GM19438 (cell line): Measurements from ENCODE around the gene ADORA2B.
"Not testable (repeated sequence)": the region's sequence is repeated elsewhere in the genome, so short reads cannot be mapped to it uniquely, and the experiment has no call there.

Experiments used
- ATAC-seq: cut with Tn5 transposase; IDR thresholded peaks from one replicate; pipeline ENCODE4 v1.9.1; 2021; ENCODE audit warnings: low read depth; ENCODE audit not compliant: unreplicated experiment

Gene ADORA2B

DNA sequence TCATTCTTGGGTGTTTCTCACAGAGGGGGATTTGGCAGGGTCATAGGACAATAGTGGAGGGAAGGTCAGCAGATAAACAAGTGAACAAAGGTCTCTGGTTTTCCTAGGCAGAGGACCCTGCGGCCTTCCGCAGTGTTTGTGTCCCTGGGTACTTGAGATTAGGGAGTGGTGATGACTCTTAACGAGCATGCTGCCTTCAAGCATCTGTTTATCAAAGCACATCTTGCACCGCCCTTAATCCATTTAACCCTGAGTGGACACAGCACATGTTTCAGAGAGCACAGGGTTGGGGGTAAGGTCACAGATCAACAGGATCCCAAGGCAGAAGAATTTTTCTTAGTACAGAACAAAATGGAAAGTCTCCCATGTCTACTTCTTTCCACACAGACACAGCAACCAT lies 34.1 kb downstream of the ADORA2B start:
- ATAC-seq = not testable (repeated sequence)

DNA sequence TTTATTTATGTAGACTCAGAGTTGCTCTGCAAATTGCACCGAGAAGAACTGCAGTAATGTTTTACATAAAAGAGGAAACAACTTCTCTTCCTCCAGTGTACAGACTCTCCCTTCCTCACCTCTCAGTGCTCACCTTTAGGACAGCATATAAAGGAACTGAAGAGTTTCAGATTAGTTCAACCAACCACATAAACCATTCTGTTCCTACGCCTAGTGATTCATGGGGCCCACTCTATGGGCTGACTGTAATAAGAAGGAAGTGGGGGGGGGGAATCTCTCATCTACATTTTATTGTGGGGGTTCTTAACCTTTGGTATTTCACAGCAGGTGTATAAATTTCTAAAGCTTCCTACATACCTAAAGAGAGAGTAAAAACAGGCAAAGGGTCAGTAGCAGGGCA lies 36.3 kb downstream of the ADORA2B start:
- peak; percentile 87 for ATAC-seq

DNA sequence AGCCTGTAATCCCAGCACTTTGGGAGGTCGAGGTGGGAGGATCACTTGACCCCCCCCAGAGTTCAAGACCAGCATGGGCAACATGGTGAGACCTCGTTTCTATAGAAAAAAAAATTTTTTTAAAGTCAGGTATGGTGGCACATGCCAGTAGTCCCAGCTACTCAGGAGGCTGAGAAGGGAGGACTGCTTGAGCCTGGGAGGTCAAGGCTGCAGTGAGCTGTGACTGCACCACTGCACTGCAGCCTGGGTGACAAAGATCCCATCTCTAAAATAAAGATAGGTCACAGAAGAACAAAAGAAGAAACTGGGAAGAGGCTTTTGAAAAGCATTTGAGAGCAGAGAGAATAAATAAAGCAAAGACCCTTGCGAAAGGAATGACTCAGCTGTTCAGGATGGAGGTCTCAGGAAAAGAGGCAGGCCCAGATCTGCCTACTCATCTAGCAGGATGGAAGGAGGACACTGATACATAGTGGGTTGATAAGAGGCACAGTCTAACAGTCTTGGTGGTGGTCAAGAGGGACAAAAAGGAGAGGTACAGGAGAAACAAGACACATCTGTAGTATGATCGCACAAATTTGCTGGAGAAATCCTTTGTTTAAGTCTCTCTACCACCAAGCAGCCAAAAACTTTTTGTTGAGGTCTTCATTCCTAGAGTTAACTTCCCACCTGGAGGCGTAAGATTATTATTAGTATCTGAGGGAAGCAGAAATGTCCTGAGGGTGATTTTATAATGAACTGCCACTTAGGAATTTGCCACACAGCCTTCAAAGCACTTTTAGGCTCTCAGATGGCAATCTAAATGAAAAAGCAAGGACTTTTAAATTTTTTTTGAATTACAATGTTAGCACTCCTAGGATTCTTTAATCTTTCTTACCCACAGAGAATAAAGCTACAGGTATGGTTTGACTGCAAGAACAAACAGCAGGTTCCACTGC lies 37.0 kb downstream of the ADORA2B start:
- no peak for ATAC-seq

DNA sequence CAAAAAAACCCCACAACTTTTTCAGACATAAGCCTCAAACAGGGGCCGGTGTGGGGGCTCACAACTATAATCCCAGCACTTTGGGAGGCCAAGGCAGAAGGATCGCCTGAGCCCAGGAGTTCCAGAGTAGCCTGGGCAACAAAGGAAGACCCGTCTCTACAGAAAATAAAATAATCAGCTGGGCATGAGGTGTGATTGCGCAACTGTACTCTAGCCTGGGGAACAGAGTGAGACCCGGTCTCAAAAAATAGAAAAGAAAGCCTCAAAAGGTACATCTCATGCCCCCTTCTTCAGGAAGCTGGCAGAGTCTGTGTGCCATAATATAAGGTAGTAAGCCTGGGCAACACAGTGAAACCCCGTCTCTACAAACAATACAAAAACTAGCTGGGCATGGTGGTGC lies 51.4 kb downstream of the ADORA2B start:
- no peak for ATAC-seq

DNA sequence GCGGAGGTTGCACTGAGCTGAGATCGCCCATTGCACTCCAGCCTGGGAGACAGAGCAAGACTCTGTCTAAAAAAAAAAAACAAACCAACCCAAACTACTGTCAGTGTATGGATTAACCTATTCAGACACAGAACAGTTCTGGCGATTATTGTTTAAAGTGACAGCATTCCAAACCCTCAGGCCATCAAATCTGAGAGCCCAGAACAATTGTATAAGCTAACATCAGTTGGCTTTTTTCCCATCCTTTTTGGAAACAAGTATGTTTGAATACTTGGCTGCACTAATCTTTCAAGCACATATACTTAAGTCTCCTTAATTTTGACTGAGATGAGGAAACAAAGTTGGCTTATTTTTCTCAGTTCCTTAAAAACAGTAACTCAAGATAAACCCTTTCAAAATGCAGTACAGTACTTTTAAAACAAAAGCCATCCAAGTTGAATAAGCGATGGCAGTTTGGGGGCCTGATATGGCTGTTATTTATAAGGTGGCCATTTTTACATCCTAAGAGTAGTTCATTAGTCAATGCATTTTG lies 53.2 kb downstream of the ADORA2B start:
- ATAC-seq = no peak

DNA sequence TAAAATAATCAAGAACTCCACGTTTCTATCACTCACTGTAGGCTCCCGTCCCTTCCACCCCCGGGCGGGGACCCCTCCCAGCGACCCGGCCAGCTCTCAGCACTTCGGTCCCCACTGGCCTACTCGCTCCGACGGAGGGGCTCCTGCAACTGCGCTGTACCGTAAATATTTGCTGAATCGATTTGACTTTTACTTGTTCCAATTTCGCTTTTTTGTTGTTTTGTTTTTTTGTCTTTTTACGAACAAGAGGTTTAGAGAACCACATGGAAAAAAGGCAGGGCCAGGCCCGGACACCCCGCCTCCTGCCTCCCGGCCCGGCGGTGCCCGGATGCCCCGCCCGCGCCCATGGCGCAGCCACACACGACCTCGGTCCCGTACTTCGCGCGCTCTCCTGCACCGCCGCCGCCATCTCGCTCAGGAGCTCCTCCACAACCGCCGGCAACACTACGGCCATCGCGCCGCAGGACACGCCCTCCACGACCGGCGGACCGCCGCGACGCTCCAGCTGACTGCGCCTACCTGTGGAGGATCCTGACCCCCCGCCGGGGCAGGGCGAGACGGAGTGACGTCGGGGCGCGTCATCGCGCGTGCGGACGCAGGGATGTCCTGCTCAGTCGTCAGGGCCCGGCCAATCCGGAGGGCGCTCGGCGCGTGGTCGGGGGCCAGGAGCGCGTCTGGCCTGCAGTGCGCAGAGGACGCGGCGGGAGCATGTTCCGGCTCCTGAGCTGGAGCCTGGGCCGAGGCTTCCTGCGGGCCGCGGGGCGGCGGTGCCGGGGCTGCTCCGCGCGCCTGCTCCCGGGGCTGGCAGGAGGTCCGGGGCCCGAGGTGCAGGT lies 54.4 kb downstream of the ADORA2B start, which contains the start of the genes TTC19 and ZSWIM7:
Gene TTC19, plus strand, starts transcription at position 684 of the 833 bp plus-strand sequence. Its CDS starts 25 bp downstream, at position 709.
Gene ZSWIM7, minus strand, starts transcription at position 564 of the 833 bp plus-strand sequence. Its CDS starts 110 bp downstream, at position 454.
- peak; percentile 91 for ATAC-seq

DNA sequence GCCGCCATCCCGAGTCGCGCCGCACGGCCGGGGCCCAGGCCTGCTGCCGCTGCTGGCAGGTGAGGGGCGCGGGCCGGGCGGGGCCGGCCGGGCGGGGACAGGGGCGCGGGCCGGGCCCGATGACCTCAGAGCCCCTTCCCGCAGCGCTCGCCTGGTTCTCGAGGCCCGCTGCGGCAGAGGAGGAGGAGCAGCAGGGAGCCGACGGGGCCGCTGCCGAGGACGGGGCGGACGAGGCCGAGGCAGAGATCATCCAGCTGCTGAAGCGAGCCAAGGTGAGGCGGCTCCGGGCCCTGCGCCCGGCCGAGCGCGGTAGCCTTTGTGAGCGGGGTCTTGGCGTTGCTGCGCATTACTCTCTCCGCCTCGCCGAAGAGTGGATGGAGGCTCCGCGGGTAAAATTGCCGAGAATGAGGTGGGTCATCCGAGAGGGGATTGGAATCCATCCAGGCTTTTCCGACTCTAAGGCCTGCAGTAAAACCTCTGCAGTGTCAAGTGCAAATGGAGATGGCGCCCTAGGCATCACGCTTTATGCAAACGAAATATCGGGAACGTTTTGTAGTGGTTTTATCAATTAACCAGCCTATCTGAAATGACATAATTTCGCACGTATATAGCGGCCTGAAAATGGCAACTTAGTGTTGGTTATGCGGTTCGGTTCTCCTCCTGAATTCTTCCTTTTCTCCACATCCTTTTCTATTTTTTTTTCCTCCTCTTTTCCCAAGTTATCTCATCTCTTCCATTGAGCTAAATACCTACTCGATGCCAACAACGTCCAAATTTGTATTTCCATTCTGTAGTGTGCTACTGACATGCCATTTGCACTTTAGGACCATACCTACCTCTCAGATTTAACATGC lies 55.3 kb downstream of the ADORA2B start:
- peak; percentile 38 for ATAC-seq

DNA sequence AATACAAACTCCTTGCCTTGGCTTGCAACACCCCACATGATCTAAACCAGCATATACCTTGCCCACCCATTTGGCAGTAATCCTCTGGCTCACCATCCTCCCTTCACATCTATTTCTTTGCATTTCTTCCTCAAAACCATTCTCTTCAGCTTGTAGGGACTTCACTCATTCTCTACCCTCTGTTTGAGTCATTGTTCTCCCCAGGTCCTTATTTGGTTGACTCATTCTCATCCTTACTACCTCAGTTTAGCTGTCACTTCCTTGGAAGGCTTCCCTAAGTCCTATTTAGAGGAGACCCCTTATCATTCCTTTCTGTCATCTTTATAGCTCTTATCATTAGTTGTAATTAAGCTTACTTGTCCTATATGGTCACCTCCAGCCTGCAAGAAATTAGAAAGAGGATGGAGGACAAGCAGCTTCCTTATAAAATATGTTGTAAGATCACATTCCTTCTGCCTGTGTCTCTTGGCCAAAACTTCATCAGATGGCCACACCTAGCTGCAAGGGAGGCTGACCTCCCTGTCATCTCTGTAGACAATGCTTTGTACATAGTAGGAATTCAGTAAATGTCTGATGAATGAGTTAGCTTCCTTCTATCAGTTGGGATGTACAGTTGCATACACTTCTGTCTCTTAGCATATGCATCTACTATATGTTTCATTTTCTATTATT lies 56.4 kb downstream of the ADORA2B start:
- ATAC-seq = no peak

DNA sequence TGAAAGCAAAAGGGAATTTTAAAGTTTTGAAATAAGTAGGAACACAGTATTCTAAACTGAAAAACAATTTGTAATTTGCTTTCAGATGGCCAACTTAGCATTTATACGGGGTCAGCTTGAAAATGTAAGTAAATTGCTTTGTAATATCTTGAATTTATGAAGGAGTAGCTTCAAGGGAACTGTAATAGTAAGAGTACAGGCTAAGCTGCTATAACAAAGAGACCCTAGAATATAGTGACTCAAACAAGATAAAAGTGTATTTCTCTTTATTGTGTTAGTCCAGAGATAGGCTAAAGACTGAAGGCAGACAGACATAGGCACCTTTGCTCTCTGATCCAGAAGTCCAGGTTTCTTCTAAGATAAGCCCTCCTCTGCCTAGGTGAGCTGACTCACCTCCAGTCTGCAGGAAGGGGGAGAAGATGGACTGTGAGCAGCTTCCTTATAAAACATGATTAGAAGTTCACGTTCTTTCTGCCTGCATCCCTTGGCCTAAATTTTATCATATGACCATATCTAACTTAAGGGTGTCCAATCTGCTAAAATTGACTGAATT lies 57.9 kb downstream of the ADORA2B start:
- ATAC-seq = no peak

DNA sequence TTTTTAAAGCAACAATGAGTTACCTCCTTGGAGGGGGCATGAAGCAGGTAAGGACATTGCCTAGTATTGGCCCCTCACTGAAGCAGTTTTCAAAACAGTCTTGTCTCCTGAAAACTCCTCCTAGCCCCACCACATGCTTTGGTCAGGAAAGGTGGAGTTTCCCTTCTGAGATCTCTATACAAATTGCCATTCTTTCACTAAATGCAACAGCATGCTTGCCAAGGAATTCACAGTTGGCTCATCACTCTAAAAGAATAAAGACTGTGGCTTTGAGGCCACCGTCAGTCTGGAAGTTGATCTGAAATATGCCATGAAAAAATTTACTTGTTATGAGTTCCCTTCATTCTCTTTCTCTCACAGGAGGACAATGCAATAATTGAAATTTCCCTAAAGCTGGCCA lies 58.9 kb downstream of the ADORA2B start:
- ATAC-seq = no peak

DNA sequence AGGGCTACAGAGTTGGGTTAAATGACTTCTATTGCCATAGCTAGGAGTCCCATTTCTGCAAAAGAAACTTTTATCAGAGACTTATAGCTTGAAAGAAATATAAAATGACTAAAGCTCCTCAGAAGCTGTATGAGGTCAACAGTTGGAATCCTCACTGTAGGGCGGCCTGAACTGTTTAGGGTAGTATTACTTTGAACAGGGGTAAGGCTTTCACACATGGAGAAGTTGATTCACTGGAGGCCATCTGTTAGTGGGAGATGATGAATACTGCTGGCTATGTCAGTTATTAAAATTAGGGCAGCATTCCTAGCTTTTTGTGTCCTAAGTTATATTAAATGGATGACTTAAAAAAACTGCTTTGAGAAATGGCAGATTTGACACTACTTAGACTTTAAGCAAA lies 60.7 kb downstream of the ADORA2B start:
- ATAC-seq = no peak

DNA sequence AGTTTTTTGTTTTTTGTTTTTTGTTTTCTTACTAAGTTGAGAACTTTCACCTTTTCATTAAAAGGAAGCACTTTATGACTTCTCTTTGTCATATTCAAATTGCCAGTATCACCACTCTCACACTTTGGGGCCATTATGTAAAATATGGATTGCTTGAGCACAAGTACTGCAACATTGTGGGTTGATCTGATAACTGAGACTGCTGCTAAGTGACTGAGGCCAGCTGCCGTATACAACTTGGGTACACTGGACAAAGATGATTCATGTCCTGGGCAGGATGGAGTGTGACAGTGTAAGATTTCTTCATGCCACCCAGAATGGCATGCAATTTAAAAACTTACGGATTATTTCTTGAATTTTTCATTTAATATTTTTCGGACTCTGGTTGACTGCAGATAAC lies 62.5 kb downstream of the ADORA2B start:
- ATAC-seq = no peak

DNA sequence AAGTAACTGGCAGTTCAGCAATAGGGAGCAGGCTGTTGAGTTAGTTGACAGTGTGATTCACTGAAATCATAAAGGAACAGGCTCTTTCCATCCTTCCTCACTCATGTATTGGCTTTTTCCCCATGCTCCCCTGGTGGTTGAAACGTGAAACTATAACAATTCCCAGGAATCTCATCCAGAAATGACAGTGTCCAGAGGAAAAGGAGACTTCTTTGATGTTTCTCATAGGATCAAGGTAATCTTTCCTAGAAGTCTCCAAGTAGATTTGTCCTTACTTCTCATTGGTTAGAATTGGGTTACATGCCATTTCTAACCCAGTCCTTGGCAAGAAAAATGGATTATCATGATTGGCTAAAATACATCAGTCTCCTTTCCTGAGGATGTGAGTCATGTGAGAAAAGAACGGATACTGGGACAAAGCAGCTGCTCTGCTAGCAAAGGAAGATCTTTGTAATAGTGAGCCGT lies 69.0 kb downstream of the ADORA2B start:
- ATAC-seq = no peak

DNA sequence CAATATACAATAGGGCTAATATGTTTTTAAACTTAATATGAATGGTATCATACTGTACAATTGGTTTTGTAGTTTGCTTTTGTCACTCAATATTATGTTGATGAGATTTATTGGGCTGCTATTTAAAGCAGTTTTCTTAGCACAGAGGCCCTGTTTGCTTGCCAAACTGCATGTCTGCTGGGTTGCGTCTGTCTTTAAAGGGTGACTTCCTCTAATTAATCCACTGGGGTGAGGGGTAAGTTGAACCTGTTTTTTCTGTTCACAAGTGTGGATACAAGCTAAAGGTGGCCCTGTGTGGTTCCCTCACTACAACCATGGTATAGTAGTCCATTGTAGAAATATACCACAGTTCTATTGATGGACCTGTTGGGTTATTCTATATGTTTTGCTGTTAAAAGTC lies 74.4 kb downstream of the ADORA2B start:
- no peak for ATAC-seq

DNA sequence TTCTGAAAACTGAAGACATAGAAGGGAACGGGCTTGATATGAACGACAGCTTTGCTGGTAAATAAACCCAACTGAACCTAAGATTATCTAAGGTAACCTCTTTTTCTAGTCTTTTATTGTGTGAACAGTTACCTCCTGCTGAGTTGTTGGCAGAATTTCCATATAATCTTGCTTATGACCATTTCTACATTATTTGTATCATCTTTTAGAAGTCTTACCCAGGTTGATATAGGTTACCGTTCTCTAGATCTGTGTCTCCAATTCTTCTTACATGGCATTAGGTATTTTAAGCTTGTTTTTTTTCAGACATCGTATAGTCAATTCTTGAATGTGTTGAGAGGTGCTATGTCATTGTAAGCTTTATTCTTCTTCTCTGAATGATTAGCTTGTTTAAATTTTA lies 79.0 kb downstream of the ADORA2B start:
- no peak for ATAC-seq

DNA sequence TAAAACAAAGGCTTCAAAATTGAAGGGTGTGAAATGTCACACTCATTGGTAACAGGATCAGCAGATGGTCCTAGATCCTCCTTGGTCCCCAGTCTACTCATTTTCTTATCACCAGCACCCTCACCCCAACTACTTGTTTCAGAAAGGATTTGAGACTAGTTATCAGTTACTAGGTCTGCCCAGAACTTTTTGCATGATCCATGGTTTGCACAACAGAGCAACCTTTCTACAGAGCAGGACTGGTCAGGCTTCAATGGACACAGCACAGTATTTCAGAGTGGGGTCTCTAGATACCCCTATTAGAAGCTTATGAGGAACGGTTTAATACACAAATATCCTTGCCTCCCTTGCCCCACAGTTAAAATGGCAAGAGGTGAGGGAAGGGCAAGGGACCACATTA lies 80.3 kb downstream of the ADORA2B start:
- ATAC-seq = no peak
